ENCODE results near the gene LUM. TPM values are rescaled to one million over a fixed set of nuclear protein-coding genes. Genes with fewer than 3 reads are reported as not detected.

Gene LUM
- total and polyA plus RNA-seq, 2 of the 4 experiments (the other 2 are of a cell fraction) = 50.0 to 70.5 TPM

GRCh38 chr12:91120781-91121180 lies 9.5 kb upstream of the LUM start:
- H3K23ac ChIP-seq (ENCODE audit: low read depth, low read length) = no peak overlapping the region
- H4K5ac ChIP-seq (ENCODE audit: low read depth, low read length) = peak overlapping the region; percentile 47; the same call in 1 of the 2 replicates
- no peak overlapping the region for H2BK120ac ChIP-seq (ENCODE audit: low read depth, low read length)
- no peak overlapping the region for H2BK15ac ChIP-seq (ENCODE audit: low read depth, low read length)
- no peak overlapping the region for H3K4me3 ChIP-seq (ENCODE audit: insufficient read depth, low read depth, low read length)
- no TSS peak for BruUV-seq (replicated peaks)
- no peaks in the 10 kb centered on the region; the same call in 1 of the 2 replicates for H3K9me3 ChIP-seq (ENCODE audit: control insufficient read depth, insufficient read depth, low read length)
- no peak overlapping the region for H2AFZ ChIP-seq (replicated peaks; ENCODE audit: low read length, poor library complexity)
- H2AK5ac ChIP-seq (ENCODE audit: low read depth, low read length) = no peak overlapping the region
- ATAC-seq (ENCODE audit: low read depth) (no peak), DNase-seq (no peak)
- no peak overlapping the region for H2BK5ac ChIP-seq (ENCODE audit: low read depth, low read length, poor library complexity, severe bottlenecking)
- H3K4me2 ChIP-seq (ENCODE audit: low read depth, low read length) = no peak overlapping the region
- no peak overlapping the region; the same call in 1 of the 2 replicates for H3K18ac ChIP-seq (ENCODE audit: low read depth, low read length)
- no peak overlapping the region for H2BK20ac ChIP-seq (ENCODE audit: low read depth, low read length)
- POLR2A ChIA-PET (ENCODE audit: unreplicated experiment) = no interaction called here
- in situ Hi-C loops (cut with MboI; ENCODE audit: low sequenced_read_pairs) = no loop called here
- no peak overlapping the region for H4K91ac ChIP-seq (ENCODE audit: insufficient read depth, low read depth, low read length)
- no peak overlapping the region for H2AK9ac ChIP-seq (replicated peaks; ENCODE audit: low read depth, low read length, poor library complexity)
- no peak overlapping the region for H3K9ac ChIP-seq (ENCODE audit: low read depth, low read length)
- H3K27ac ChIP-seq (ENCODE audit: insufficient read depth, low read length) = no peak overlapping the region
- no peaks in the 10 kb centered on the region for H3K9me1 ChIP-seq (ENCODE audit: insufficient read depth, low read length)
- TF ChIP-seq CTCF (conservative IDR thresholded peaks at IDR 0.05; ENCODE audit: low read depth, low read length) (no peak), RCOR1 (IDR thresholded peaks at IDR 0.05; ENCODE audit: insufficient replicate concordance, low read length) (no peak), SMC3 (IDR thresholded peaks at IDR 0.05; ENCODE audit: low read depth, low read length) (no peak), CEBPB (IDR thresholded peaks at IDR 0.05; ENCODE audit: low read depth, low read length) (no peak), MAFK (IDR thresholded peaks at IDR 0.05; ENCODE audit: low read depth, low read length) (no peak), POLR2A (IDR thresholded peaks at IDR 0.05; ENCODE audit: low read depth, low read length) (no peak), CHD1 (IDR thresholded peaks at IDR 0.05; ENCODE audit: low read depth, low read length) (no peak), USF2 (IDR thresholded peaks at IDR 0.05; ENCODE audit: low read depth, low read length) (no peak)
- no peaks in the 10 kb centered on the region for H3K79me1 ChIP-seq (ENCODE audit: low read depth in 1 of 2, low read length in 2 of 2)
- H4K20me1 ChIP-seq (ENCODE audit: insufficient read depth, low read length) = no peaks in the 10 kb centered on the region
- H3K4me1 ChIP-seq (ENCODE audit: control insufficient read depth, insufficient read depth, low read length) = no peaks in the 10 kb centered on the region
- H3K14ac ChIP-seq (replicated peaks; ENCODE audit: low read depth, low read length) = no peak overlapping the region
- intact Hi-C loops (cut with micrococcal nuclease) = no loop called here
- CTCF ChIA-PET = no interaction called here
- dilution Hi-C loops (cut with HindIII; ENCODE audit: low sequenced_read_pairs, unreplicated experiment) = no loop called here
- H3K27me3 ChIP-seq (ENCODE audit: control insufficient read depth, insufficient read depth, low read length) = no peaks in the 10 kb centered on the region
- H3K4ac ChIP-seq (ENCODE audit: low read depth, low read length) = no peak overlapping the region
- no peak overlapping the region for H4K8ac ChIP-seq (ENCODE audit: low read depth in 2 of 2, low read length in 2 of 2)
- H3K36me3 ChIP-seq (ENCODE audit: control insufficient read depth, insufficient read depth, low read length) = no peaks in the 10 kb centered on the region; the same call in 1 of the 2 replicates
- H3K56ac ChIP-seq (ENCODE audit: extremely low read depth, insufficient read depth, low read length) = no peak overlapping the region
